ENCODE data around the gene GPR107.
A peak's percentile ranks its signal among the peaks of the same experiment; 100 is the strongest.

Gene GPR107

GRCh38 chr9:130110166-130110565 lies 56.5 kb downstream of the GPR107 start:
- no peak for DNase-seq (ENCODE audit: low spot score)

- no peak for DNase-seq (ENCODE audit: low spot score)
Observed at GRCh38 chr9:130110596-130111021, 56.9 kb downstream of the GPR107 start.

GRCh38 chr9:130111786-130112537 lies 58.3 kb downstream of the GPR107 start:
- no peak for DNase-seq (ENCODE audit: low spot score)

GRCh38 chr9:130112538-130113151 lies 58.9 kb downstream of the GPR107 start:
- no peak for DNase-seq (ENCODE audit: low spot score)

- DNase-seq (ENCODE audit: low spot score) = no peak
Observed at GRCh38 chr9:130114741-130115140, 61.0 kb downstream of the GPR107 start.

- no peak for DNase-seq (ENCODE audit: low spot score)
Observed at GRCh38 chr9:130116346-130116745, 62.6 kb downstream of the GPR107 start.

GRCh38 chr9:130117376-130117775 lies 63.7 kb downstream of the GPR107 start:
- no peak for DNase-seq (ENCODE audit: low spot score)

- DNase-seq (ENCODE audit: low spot score) = no peak
Observed at GRCh38 chr9:130117816-130118632, 64.3 kb downstream of the GPR107 start.

GRCh38 chr9:130118841-130119518 lies 65.3 kb downstream of the GPR107 start:
- no peak for DNase-seq (ENCODE audit: low spot score)

- no peak for DNase-seq (ENCODE audit: low spot score)
Observed at GRCh38 chr9:130119519-130120298, 66.0 kb downstream of the GPR107 start.

GRCh38 chr9:130120299-130120587 lies 66.5 kb downstream of the GPR107 start:
- no peak for DNase-seq (ENCODE audit: low spot score)

GRCh38 chr9:130120832-130121231 lies 67.1 kb downstream of the GPR107 start:
- no peak for DNase-seq (ENCODE audit: low spot score)

GRCh38 chr9:130122456-130122855 lies 68.8 kb downstream of the GPR107 start:
- peak; percentile 42 for DNase-seq (ENCODE audit: low spot score)

- no peak for DNase-seq (ENCODE audit: low spot score)
Observed at GRCh38 chr9:130124085-130124860, 70.6 kb downstream of the GPR107 start.

- DNase-seq (ENCODE audit: low spot score) = no peak
Observed at GRCh38 chr9:130126721-130127433, 73.2 kb downstream of the GPR107 start.

GRCh38 chr9:130128251-130128650 lies 74.5 kb downstream of the GPR107 start:
- DNase-seq (ENCODE audit: low spot score) = peak; percentile 20

GRCh38 chr9:130128733-130129431 lies 75.2 kb downstream of the GPR107 start:
- peak; percentile 38 for DNase-seq (ENCODE audit: low spot score)

GRCh38 chr9:130129432-130130061 lies 75.8 kb downstream of the GPR107 start:
- DNase-seq (ENCODE audit: low spot score) = no peak

GRCh38 chr9:130132746-130133145 lies 79.0 kb downstream of the GPR107 start:
- no peak for DNase-seq (ENCODE audit: low spot score)
